HepG2 (cell line): Measurements from ENCODE around the gene WIPF3.

ENCODE experiments used
- EP300 ChIP-seq, 3 experiments: sonication (generic) in 1 of 3; formaldehyde crosslinking in 1 of 3; IDR thresholded peaks; 2 replicates each; pipeline versions ENCODE4 v1.5.1 to v1.6.1; 2011 to 2020; ENCODE audit warnings: low read depth in 2 of 3, low read length in 2 of 3, borderline replicate concordance in 1 of 3, improper control_type of control experiment in 1 of 3, mild to moderate bottlenecking in 1 of 3, missing genetic modification reagents in 1 of 3, moderate library complexity in 1 of 3
- JUND ChIP-seq: sonication (generic); formaldehyde crosslinking; IDR thresholded peaks from 2 replicates; pipeline ENCODE4 v1.8.0; 2022; ENCODE audit warnings: mild to moderate bottlenecking, missing genetic modification reagents
- SKIL ChIP-seq: sonication (generic); formaldehyde crosslinking; IDR thresholded peaks from 2 replicates; pipeline ENCODE4 v1.8.0; 2022; ENCODE audit warnings: missing genetic modification reagents, mild to moderate bottlenecking, moderate library complexity, borderline replicate concordance
- SNAPC5 ChIP-seq: sonication (generic); formaldehyde crosslinking; IDR thresholded peaks from 2 replicates; pipeline ENCODE4 v1.8.1; 2023; ENCODE audit warnings: mild to moderate bottlenecking, missing genetic modification reagents, borderline replicate concordance
- SRSF9 ChIP-seq: fragments of 200-400 bp; formaldehyde crosslinking; IDR thresholded peaks from 2 replicates; pipeline ENCODE4 v1.6.1; 2018; ENCODE audit warnings: borderline replicate concordance, mild to moderate bottlenecking, low read depth, low read length; ENCODE audit not compliant: insufficient read depth, poor library complexity, severe bottlenecking
- ZNF747 ChIP-seq: sonication (generic); formaldehyde crosslinking; IDR thresholded peaks from 2 replicates; pipeline ENCODE4 v1.8.1; 2023; ENCODE audit warnings: missing genetic modification reagents, mild to moderate bottlenecking, borderline replicate concordance
- ZNF777 ChIP-seq: sonication (generic); formaldehyde crosslinking; IDR thresholded peaks from 2 replicates; pipeline ENCODE4 v1.4.0; 2020; ENCODE audit warnings: missing genetic modification reagents
- TF ChIP-seq, protein P1 (sequence below): sonication (generic); formaldehyde crosslinking; IDR thresholded peaks from 2 replicates; pipeline ENCODE4 v1.5.0; 2020; ENCODE audit warnings: mild to moderate bottlenecking, missing genetic modification reagents, moderate library complexity

DNA sequence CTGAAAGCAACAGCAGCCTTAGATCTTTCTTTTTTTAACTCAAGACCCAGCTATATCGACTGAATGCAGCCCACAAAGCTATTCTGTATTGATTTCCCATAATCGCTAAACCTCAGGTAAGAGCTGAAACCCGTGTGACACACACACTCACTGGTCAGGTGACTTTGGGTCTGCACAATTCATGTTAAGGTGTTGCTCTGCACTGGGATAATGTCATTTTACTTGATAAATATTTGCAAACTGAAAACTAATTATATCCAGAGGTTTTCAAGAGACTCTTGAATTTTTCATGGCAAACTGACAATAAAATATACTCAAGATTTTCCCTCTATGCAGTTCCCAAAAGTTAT is 150.2 kb downstream of the WIPF3 start:
- TF ChIP-seq, protein P1, sequence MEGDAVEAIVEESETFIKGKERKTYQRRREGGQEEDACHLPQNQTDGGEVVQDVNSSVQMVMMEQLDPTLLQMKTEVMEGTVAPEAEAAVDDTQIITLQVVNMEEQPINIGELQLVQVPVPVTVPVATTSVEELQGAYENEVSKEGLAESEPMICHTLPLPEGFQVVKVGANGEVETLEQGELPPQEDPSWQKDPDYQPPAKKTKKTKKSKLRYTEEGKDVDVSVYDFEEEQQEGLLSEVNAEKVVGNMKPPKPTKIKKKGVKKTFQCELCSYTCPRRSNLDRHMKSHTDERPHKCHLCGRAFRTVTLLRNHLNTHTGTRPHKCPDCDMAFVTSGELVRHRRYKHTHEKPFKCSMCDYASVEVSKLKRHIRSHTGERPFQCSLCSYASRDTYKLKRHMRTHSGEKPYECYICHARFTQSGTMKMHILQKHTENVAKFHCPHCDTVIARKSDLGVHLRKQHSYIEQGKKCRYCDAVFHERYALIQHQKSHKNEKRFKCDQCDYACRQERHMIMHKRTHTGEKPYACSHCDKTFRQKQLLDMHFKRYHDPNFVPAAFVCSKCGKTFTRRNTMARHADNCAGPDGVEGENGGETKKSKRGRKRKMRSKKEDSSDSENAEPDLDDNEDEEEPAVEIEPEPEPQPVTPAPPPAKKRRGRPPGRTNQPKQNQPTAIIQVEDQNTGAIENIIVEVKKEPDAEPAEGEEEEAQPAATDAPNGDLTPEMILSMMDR (CRISPR knock-in tag), result no peak
- TF ChIP-seq ZNF777 (CRISPR knock-in tag), result no peak
- no peak for TF ChIP-seq JUND (CRISPR knock-in tag)
- TF ChIP-seq SRSF9, result no peak
- no peak for TF ChIP-seq SKIL (CRISPR knock-in tag)
- no peak for TF ChIP-seq EP300 (IDR thresholded peaks at IDR 0.05; ENCODE audit: low read depth in 2 of 2, low read length in 2 of 2)
- TF ChIP-seq EP300 (CRISPR knock-in tag; IDR thresholded peaks at IDR 0.05; ENCODE audit: borderline replicate concordance), result no peak
- TF ChIP-seq SNAPC5 (CRISPR knock-in tag), result no peak
- no peak for TF ChIP-seq ZNF747 (CRISPR knock-in tag)
